Activated naive CD8-positive, alpha-beta T cell treated with anti-CD3 and anti-CD28 coated beads, Interleukin-2, amount 10 ng/mL, durations not matched to agents 7 days and 5 days (primary cell): ENCODE measurements around the gene IGFBPL1. TPM values are rescaled to one million over a fixed set of nuclear protein-coding genes. Genes with fewer than 3 reads are reported as not detected.
"Not testable (repeated sequence)": the region's sequence is repeated elsewhere in the genome, so short reads cannot be mapped to it uniquely, and the experiment has no call there.

Experiments
- ATAC-seq: fragments of 150-1000 bp; cut with Tn5 transposase; one replicate; pipeline ENCODE4 v1.10.0; 2021; ENCODE audit warnings: low read depth, moderate library complexity
- POLR2A ChIA-PET: fragments of 350-600 bp; sonication (Branson Sonifier 250); formaldehyde crosslinking; loops from one replicate; lab custom pipeline; 2021; ENCODE audit warnings: antibody characterized with exemption; lab: Charles Lee
- DNase-seq: peaks from one replicate; pipeline ENCODE4 v3.0.0; 2021
- H3K27ac Mint-ChIP-seq: one replicate; pipeline ENCODE4 v1.8.0; 2022; ENCODE audit warnings: mild to moderate bottlenecking, mixed read lengths
- H3K27me3 Mint-ChIP-seq: one replicate; pipeline ENCODE4 v1.8.0; 2022; ENCODE audit warnings: mild to moderate bottlenecking, moderate library complexity, mixed read lengths
- H3K36me3 Mint-ChIP-seq: one replicate; pipeline ENCODE4 v1.8.0; 2021; ENCODE audit warnings: mild to moderate bottlenecking, mixed read lengths
- H3K4me1 Mint-ChIP-seq: one replicate; pipeline ENCODE4 v1.8.0; 2021; ENCODE audit warnings: mixed read lengths
- H3K4me3 Mint-ChIP-seq: one replicate; pipeline ENCODE4 v1.8.0; 2022; ENCODE audit warnings: mild to moderate bottlenecking, moderate library complexity, mixed read lengths
- H3K9me3 Mint-ChIP-seq: one replicate; pipeline ENCODE4 v1.8.0; 2021; ENCODE audit warnings: mixed read lengths
- total RNA-seq, 2 experiments: library from RNA; stranded (reverse); gene quantifications; one replicate each; pipeline ENCODE4 v1.2.3, GENCODE V29; 2021

IGFBPL1 gene
- total RNA-seq, 2 experiments from 2014 or later = not detected

DNA sequence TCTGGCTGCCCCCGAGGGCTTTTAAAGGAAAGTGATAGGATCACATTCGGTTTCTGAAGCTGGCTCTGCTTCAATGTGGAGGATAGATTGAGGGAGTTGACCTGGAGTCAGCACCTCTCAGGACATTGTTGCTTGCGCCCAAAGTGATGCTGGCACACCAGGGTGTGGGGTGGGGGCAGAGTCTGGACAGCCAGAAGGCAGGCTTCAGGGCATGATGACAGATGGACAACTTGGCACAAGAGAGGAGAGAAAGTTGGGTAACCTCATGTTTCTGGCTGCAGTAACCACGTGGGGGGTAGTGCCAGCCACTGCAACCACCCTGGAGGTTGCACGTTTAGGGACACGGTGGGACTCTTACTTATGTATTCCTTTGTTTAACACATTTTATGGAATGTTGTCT lies 22.3 kb downstream of the IGFBPL1 start:
- no peaks in the 10 kb centered on the region for H3K4me1 Mint-ChIP-seq
- H3K27me3 Mint-ChIP-seq = no peaks in the 10 kb centered on the region
- DNase-seq = no peak
- POLR2A ChIA-PET = no interaction called here
- H3K9me3 Mint-ChIP-seq = no peaks in the 10 kb centered on the region
- no peak overlapping the region for H3K4me3 Mint-ChIP-seq
- ATAC-seq = no peak
- H3K27ac Mint-ChIP-seq = no peak overlapping the region
- peaks cover 10% of the 10 kb centered on the region for H3K36me3 Mint-ChIP-seq

DNA sequence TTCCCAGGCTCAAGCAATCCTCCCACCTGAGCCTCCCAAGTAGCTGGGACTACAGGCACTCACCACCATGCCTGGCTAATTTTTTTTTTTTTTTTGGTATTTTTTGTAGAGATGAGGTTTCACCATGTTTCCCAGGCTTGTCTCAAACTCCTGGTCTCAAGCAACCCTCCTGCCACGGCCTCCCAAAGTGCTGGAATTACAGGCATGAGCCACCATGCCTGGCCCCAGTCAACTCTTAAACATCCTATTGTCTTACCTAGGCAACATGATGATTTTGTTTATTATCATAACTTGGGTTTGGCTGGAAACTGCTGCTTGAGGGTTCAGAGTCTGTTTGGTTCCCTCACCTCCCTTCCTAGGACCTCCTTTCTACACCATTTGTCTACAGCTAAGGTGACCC lies 25.1 kb downstream of the IGFBPL1 start:
- ATAC-seq, H3K27me3 Mint-ChIP-seq, DNase-seq, H3K4me3 Mint-ChIP-seq, H3K9me3 Mint-ChIP-seq, POLR2A ChIA-PET, H3K4me1 Mint-ChIP-seq, H3K27ac Mint-ChIP-seq: not testable (repeated sequence)
- peaks cover 23% of the 10 kb centered on the region for H3K36me3 Mint-ChIP-seq

DNA sequence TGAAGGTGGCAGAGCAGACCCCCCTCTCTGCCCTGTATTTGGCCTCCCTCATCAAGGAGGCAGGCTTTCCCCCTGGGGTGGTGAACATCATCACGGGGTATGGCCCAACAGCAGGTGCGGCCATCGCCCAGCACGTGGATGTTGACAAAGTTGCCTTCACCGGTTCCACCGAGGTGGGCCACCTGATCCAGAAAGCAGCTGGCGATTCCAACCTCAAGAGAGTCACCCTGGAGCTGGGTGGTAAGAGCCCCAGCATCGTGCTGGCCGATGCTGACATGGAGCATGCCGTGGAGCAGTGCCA lies 27.9 kb downstream of the IGFBPL1 start:
- no peaks in the 10 kb centered on the region for H3K27me3 Mint-ChIP-seq
- H3K9me3 Mint-ChIP-seq = no peaks in the 10 kb centered on the region
- POLR2A ChIA-PET = no interaction called here
- no peak overlapping the region for H3K27ac Mint-ChIP-seq
- H3K36me3 Mint-ChIP-seq = peaks cover 23% of the 10 kb centered on the region
- DNase-seq (no peak), ATAC-seq (no peak)
- no peak overlapping the region for H3K4me3 Mint-ChIP-seq
- H3K4me1 Mint-ChIP-seq = peaks cover 13% of the 10 kb centered on the region

DNA sequence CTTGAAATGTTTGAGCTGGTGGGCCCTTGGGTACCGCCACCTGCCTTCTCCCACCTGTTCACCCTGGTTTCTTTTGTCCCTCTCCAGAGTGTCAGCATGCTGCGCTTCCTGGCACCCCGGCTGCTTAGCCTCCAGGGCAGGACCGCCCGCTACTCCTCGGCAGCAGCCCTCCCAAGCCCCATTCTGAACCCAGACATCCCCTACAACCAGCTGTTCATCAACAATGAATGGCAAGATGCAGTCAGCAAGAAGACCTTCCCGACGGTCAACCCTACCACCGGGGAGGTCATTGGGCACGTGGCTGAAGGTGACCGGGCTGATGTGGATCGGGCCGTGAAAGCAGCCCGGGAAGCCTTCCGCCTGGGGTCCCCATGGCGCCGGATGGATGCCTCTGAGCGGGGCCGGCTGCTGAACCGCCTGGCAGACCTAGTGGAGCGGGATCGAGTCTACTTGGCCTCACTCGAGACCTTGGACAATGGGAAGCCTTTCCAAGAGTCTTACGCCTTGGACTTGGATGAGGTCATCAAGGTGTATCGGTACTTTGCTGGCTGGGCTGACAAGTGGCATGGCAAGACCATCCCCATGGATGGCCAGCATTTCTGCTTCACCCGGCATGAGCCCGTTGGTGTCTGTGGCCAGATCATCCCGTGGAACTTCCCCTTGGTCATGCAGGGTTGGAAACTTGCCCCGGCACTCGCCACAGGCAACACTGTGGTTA lies 28.4 kb downstream of the IGFBPL1 start:
- no peak overlapping the region for H3K27ac Mint-ChIP-seq
- no peaks in the 10 kb centered on the region for H3K9me3 Mint-ChIP-seq
- POLR2A ChIA-PET = no interaction called here
- ATAC-seq = no peak
- peaks cover 13% of the 10 kb centered on the region for H3K4me1 Mint-ChIP-seq
- H3K36me3 Mint-ChIP-seq = peaks cover 23% of the 10 kb centered on the region
- H3K4me3 Mint-ChIP-seq = no peak overlapping the region
- DNase-seq = no peak
- peaks cover 4% of the 10 kb centered on the region for H3K27me3 Mint-ChIP-seq

DNA sequence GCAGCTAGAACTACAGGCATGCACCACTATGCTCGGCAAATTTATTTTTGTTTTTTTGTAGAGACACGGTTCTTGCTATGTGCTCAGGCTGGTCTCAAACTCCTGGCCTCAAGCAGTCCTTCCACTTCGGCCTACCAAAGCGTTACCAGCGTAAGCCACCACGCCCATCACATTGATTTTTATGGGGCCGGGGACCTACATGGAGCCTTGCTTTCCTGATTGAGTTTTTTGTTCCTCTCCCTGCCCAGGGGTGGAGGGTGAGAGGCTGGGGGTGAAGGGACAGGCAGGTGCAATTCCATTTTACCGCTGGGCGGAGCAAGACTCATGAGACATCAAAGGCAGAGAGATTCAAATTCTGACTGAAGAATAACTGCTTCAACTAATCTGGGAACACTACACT lies 29.8 kb downstream of the IGFBPL1 start:
- POLR2A ChIA-PET = no interaction called here
- no peak for ATAC-seq
- Mint-ChIP-seq H3K36me3 (peaks cover 23% of the 10 kb centered on the region), H3K27ac (no peak overlapping the region), H3K4me3 (no peak overlapping the region), H3K27me3 (peaks cover 4% of the 10 kb centered on the region), H3K9me3 (no peaks in the 10 kb centered on the region), H3K4me1 (peaks cover 13% of the 10 kb centered on the region)
- no peak for DNase-seq

GRCh38 chr9:38393128-38393796 lies 31.0 kb downstream of the IGFBPL1 start:
- Mint-ChIP-seq H3K27me3 (peaks cover 9% of the 10 kb centered on the region), H3K27ac (peak overlapping the region; percentile 81), H3K36me3 (peaks cover 23% of the 10 kb centered on the region), H3K4me3 (peak overlapping the region; percentile 93), H3K4me1 (peaks cover 13% of the 10 kb centered on the region), H3K9me3 (no peaks in the 10 kb centered on the region)
- peak; percentile 31 for DNase-seq
- ATAC-seq = peak; percentile 8
- POLR2A ChIA-PET = no interaction called here

- Mint-ChIP-seq H3K4me3 (peak within 1 kb of the TSS; percentile 93), H3K36me3 (peaks cover 17% of the 10 kb centered on the region), H3K27ac (peak within 1 kb of the TSS; percentile 81), H3K9me3 (no peaks in the 10 kb centered on the region), H3K4me1 (peaks cover 13% of the 10 kb centered on the region), H3K27me3 (peaks cover 9% of the 10 kb centered on the region)
- DNase-seq = peak; percentile 81
- peak; percentile 99 for ATAC-seq
- POLR2A ChIA-PET = no interaction called here
Observed at GRCh38 chr9:38392235-38393127, 31.8 kb downstream of the IGFBPL1 start, which contains the start of gene ALDH1B1. Gene ALDH1B1 (plus strand): TSS chr9:38392702. CDS start chr9:38395749, 3,047 bp downstream.

DNA sequence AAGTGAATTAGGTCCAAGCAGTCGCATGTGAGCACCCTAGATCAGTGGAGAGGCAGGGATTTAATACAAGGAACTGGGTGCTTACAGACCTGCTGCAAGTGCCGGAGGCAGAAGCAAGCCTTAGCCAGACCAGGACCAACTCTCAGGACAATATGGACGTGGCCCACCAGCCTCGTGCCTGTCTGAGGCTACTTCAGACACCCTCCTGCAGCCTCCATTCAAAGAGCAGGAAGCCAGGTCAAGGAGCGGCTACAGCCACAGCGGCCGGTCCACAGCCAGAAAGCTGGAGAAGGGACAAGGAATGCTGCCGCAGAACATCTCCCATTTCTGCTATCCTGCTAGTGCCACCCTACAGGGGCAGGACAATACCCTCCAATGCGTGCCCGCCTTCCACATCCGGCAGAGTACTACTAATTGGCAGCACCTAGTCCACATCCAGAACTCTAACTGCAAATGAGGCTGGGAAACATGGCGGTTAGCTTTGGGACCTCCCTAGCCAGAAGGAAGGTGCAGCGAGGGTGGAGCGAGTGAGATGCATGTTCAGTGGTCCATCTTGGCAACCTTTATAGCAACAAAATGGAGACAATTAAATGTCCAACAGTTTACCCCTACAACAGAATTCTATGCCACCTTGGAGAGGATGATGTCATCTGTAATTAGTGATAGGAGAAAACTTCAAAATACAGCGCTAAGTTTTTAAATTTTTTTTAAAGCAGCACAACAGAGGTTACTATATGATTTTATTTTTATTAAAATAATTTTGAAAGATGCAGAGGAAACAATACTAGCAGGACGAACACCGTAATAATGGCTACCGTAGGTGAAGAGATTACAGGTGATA lies 32.8 kb downstream of the IGFBPL1 start:
- Mint-ChIP-seq H3K27me3 (peaks cover 9% of the 10 kb centered on the region), H3K4me1 (peaks cover 13% of the 10 kb centered on the region), H3K36me3 (peaks cover 8% of the 10 kb centered on the region), H3K9me3 (no peaks in the 10 kb centered on the region), H3K27ac (no peak overlapping the region), H3K4me3 (peak overlapping the region; percentile 93)
- POLR2A ChIA-PET = no interaction called here
- no peak for ATAC-seq
- DNase-seq = no peak

GRCh38 chr9:38390851-38391250 lies 33.4 kb downstream of the IGFBPL1 start:
- no peak for DNase-seq
- POLR2A ChIA-PET = no interaction called here
- H3K36me3 Mint-ChIP-seq = peaks cover 7% of the 10 kb centered on the region

DNA sequence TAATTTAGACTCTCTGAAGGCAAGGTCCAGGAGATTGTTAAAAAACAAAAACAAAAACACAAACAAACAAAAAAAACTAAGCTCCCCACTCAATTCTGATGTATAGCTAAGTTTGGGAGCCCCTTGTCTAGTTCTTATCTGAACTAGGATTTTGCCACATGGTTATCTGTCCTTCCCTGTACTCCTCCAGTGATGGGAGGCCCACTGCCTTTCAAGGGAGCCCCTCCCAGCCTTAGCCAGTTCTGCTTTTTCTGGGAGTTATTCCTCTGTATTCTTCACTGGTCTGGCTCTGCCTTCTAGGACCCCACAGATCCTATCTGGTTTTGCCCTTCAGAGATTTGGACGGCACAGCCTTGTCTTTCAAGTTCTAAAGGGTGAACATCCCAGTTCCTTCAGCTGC lies 33.8 kb downstream of the IGFBPL1 start:
- ATAC-seq = no peak
- POLR2A ChIA-PET = no interaction called here
- no peak overlapping the region for H3K27ac Mint-ChIP-seq

More at GRCh38 chr9:38390851-38391250, 33.4 kb downstream of the IGFBPL1 start:
- ATAC-seq = no peak
- Mint-ChIP-seq H3K27ac (no peak overlapping the region), H3K4me3 (no peak overlapping the region), H3K4me1 (peaks cover 13% of the 10 kb centered on the region), H3K9me3 (no peaks in the 10 kb centered on the region), H3K27me3 (peaks cover 9% of the 10 kb centered on the region)

GRCh38 chr9:38389313-38389712 lies 34.9 kb downstream of the IGFBPL1 start:
- no peaks in the 10 kb centered on the region for H3K9me3 Mint-ChIP-seq
- H3K4me3 Mint-ChIP-seq = no peak overlapping the region
- H3K4me1 Mint-ChIP-seq = peaks cover 11% of the 10 kb centered on the region
- H3K27me3 Mint-ChIP-seq = peaks cover 9% of the 10 kb centered on the region
- no peak for ATAC-seq
- DNase-seq = no peak
- POLR2A ChIA-PET = interaction anchor here (0.5 kb wide), 1 partner anchor 502 kb away, joined by 3 read pairs; no protein-coding TSS in a partner anchor
- no peaks in the 10 kb centered on the region for H3K36me3 Mint-ChIP-seq
- H3K27ac Mint-ChIP-seq = no peak overlapping the region

More for the DNA sequence above, 33.8 kb downstream of the IGFBPL1 start:
- Mint-ChIP-seq H3K36me3 (peaks cover 3% of the 10 kb centered on the region), H3K27me3 (peaks cover 9% of the 10 kb centered on the region), H3K4me1 (peaks cover 13% of the 10 kb centered on the region), H3K4me3 (no peak overlapping the region), H3K9me3 (no peaks in the 10 kb centered on the region)
- DNase-seq = no peak

GRCh38 chr9:38388283-38389223 lies 35.7 kb downstream of the IGFBPL1 start:
- Mint-ChIP-seq H3K4me1 (peaks cover 9% of the 10 kb centered on the region), H3K27ac (no peak overlapping the region), H3K36me3 (no peaks in the 10 kb centered on the region), H3K9me3 (no peaks in the 10 kb centered on the region), H3K27me3 (peaks cover 9% of the 10 kb centered on the region), H3K4me3 (no peak overlapping the region)
- POLR2A ChIA-PET = no interaction called here
- ATAC-seq = no peak
- no peak for DNase-seq
